ENCODE data around the gene DOC2B. TPM values are rescaled to one million over a fixed set of nuclear protein-coding genes. Genes with fewer than 3 reads are reported as not detected.
A peak's percentile ranks its signal among the peaks of the same experiment; 100 is the strongest.
"Not testable (repeated sequence)": the region's sequence is repeated elsewhere in the genome, so short reads cannot be mapped to it uniquely, and the experiment has no call there.

The DOC2B gene
- total RNA-seq, 2 experiments from 2014 or later = 0.08 to 0.34 TPM

- Mint-ChIP-seq H3K9me3 (no peaks in the 10 kb centered on the region), H3K36me3 (ENCODE audit: low read depth) (no peaks in the 10 kb centered on the region), H3K27me3 (no peaks in the 10 kb centered on the region), H3K4me3 (no peak overlapping the region), H3K4me1 (ENCODE audit: low read depth) (no peaks in the 10 kb centered on the region), H3K27ac (no peak overlapping the region)
- no peak for TF ChIP-seq CTCF (IDR thresholded peaks at IDR 0.05)
- Histone ChIP-seq H3K4me3 (ENCODE audit: low read length) (no peak overlapping the region), H3K27ac (ENCODE audit: low read depth in 1 of 2, low read length in 2 of 2) (no peak overlapping the region), H3K9me3 (ENCODE audit: control insufficient read depth in 1 of 2, insufficient read depth in 1 of 2, low read length in 2 of 2) (no peaks in the 10 kb centered on the region), H3K4me1 (ENCODE audit: insufficient read depth, low read length) (peaks cover 5% of the 10 kb centered on the region), H3K36me3 (ENCODE audit: insufficient read depth, low read length) (no peaks in the 10 kb centered on the region), H3K27me3 (ENCODE audit: control insufficient read depth in 1 of 2, insufficient read depth in 2 of 2, low read length in 2 of 2) (no peaks in the 10 kb centered on the region)
- ChIA-PET CTCF (no interaction called here), POLR2A (no interaction called here)
- intact Hi-C loops (cut with DNase I, micrococcal nuclease) = loop anchor here in 1 of 2 experiments (2.0 kb wide), 2 partner anchors 558 to 914 kb away; no protein-coding TSS in a partner anchor
- DNase-seq (peak in 1 of 14 experiments; percentile 25), ATAC-seq (ENCODE audit: poor library complexity) (no peak)
Measured at GRCh38 chr17:142876-143784, 38.3 kb downstream of the DOC2B start.

DNA sequence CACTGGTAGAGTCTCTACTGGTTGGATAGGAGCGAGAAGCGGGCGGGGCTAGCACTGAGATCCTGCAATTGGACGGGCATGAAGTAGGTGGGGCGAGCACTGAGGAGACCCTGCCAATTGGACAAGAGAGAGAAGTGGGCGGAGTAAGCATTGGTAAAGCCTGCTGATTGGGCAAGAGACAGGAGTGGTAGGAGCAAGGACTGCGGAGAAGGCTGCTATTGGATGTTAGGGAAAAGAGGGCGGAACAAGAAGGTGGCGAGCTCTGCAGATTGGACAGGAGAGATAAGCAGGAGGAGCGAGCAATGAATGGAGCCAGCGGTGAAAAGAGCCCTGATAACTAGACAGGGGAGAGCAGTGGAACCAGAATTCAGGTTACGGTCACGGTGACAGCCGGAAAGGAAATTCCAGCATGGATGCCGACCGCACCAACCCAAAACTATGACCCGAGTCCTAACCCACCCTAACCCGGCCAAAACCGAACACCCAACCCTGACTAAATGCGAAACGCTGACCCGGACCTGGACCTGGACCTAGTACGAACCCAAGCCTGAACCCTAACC lies 39.3 kb downstream of the DOC2B start:
- Histone ChIP-seq H3K27ac (ENCODE audit: low read depth in 1 of 2, low read length in 2 of 2) (no peak overlapping the region), H3K9me3 (ENCODE audit: control insufficient read depth in 1 of 2, insufficient read depth in 1 of 2, low read length in 2 of 2) (no peaks in the 10 kb centered on the region), H3K27me3 (ENCODE audit: control insufficient read depth in 1 of 2, insufficient read depth in 2 of 2, low read length in 2 of 2) (no peaks in the 10 kb centered on the region), H3K4me1 (ENCODE audit: insufficient read depth, low read length) (peaks cover 5% of the 10 kb centered on the region), H3K36me3 (ENCODE audit: insufficient read depth, low read length) (no peaks in the 10 kb centered on the region), H3K4me3 (ENCODE audit: low read length) (no peak overlapping the region)
- intact Hi-C loops (cut with DNase I, micrococcal nuclease) = loop anchor here in 1 of 2 experiments (2.0 kb wide), 2 partner anchors 559 to 915 kb away; no protein-coding TSS in a partner anchor
- POLR2A ChIA-PET = no interaction called here
- TF ChIP-seq CTCF (IDR thresholded peaks at IDR 0.05) = no peak
- H3K27ac Mint-ChIP-seq = no peak overlapping the region
- no peaks in the 10 kb centered on the region for H3K4me1 Mint-ChIP-seq (ENCODE audit: low read depth)
- H3K4me3 Mint-ChIP-seq = no peak overlapping the region
- CTCF ChIA-PET = no interaction called here
- no peaks in the 10 kb centered on the region for H3K27me3 Mint-ChIP-seq
- peak in 6 of 14 experiments; percentile 4 to 73 (median 33) for DNase-seq
- H3K9me3 Mint-ChIP-seq = no peaks in the 10 kb centered on the region
- no peak for ATAC-seq (ENCODE audit: poor library complexity)
- H3K36me3 Mint-ChIP-seq (ENCODE audit: low read depth) = no peaks in the 10 kb centered on the region

DNA sequence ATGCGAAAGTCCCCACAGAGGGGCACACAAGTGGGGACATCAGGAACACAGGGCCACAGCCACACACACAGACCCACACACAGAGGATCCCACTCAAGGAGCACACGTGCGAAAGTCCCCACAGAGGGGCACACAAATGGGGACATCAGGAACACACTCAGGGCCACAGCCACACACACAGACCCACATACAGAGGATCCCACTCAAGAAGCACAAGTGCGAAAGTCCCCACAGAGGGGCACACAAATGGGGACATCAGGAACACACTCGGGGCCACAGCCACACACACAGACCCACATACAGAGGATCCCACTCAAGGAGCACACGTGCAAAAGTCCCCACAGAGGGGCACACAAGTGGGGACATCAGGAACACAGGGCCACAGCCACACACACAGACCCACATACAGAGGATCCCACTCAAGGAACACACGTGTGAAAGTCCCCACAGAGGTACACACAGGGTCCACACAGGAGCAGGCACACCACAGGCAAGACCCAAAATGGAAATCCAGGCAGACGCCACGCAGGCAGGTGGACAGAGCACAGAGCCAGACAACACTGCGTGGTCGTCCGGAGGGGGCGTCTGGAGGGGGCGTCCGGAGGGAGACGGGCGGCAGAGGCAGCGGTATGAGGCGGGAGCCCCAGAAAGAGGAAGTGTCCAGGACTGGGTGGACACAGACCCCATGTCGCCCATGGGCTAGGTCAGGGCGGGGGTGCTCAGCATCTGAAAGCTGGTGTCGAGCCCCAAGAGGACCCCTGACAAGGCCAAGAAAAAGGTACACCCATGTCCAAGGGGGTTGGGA lies 41.8 kb downstream of the DOC2B start:
- H3K4me1 Mint-ChIP-seq (ENCODE audit: low read depth); intact Hi-C loops (cut with DNase I, micrococcal nuclease); H3K9me3 ChIP-seq (ENCODE audit: control insufficient read depth in 1 of 2, insufficient read depth in 1 of 2, low read length in 2 of 2); H3K27ac Mint-ChIP-seq; ATAC-seq (ENCODE audit: poor library complexity); H3K9me3 Mint-ChIP-seq; H3K36me3 ChIP-seq (ENCODE audit: insufficient read depth, low read length); H3K4me3 Mint-ChIP-seq; CTCF ChIA-PET; H3K4me3 ChIP-seq (ENCODE audit: low read length); H3K36me3 Mint-ChIP-seq (ENCODE audit: low read depth); H3K27me3 Mint-ChIP-seq; H3K27ac ChIP-seq (ENCODE audit: low read depth in 1 of 2, low read length in 2 of 2); DNase-seq; H3K27me3 ChIP-seq (ENCODE audit: control insufficient read depth in 1 of 2, insufficient read depth in 2 of 2, low read length in 2 of 2); POLR2A ChIA-PET: not testable (repeated sequence)
- H3K4me1 ChIP-seq (ENCODE audit: insufficient read depth, low read length) = peaks cover 11% of the 10 kb centered on the region

GRCh38 chr17:137166-137807 lies 44.2 kb downstream of the DOC2B start, which contains the start of gene SCGB1C2:
Gene SCGB1C2, plus strand, starts transcription at chr17:137569. Its CDS starts 22 bp downstream, at chr17:137591.
- H3K36me3 ChIP-seq (ENCODE audit: insufficient read depth, low read length); H3K4me1 Mint-ChIP-seq (ENCODE audit: low read depth); H3K4me1 ChIP-seq (ENCODE audit: insufficient read depth, low read length); H3K9me3 ChIP-seq (ENCODE audit: control insufficient read depth in 1 of 2, insufficient read depth in 1 of 2, low read length in 2 of 2); CTCF ChIA-PET; H3K27me3 ChIP-seq (ENCODE audit: control insufficient read depth in 1 of 2, insufficient read depth in 2 of 2, low read length in 2 of 2); ATAC-seq (ENCODE audit: poor library complexity); POLR2A ChIA-PET; H3K4me3 ChIP-seq (ENCODE audit: low read length); H3K27me3 Mint-ChIP-seq; H3K36me3 Mint-ChIP-seq (ENCODE audit: low read depth); H3K27ac ChIP-seq (ENCODE audit: low read depth in 1 of 2, low read length in 2 of 2); intact Hi-C loops (cut with DNase I, micrococcal nuclease); DNase-seq; H3K4me3 Mint-ChIP-seq; H3K9me3 Mint-ChIP-seq: not testable (repeated sequence)
- H3K27ac Mint-ChIP-seq = peak within 1 kb of the TSS; percentile 51
